ENCODE data around the gene COL19A1. TPM values are rescaled to one million over a fixed set of nuclear protein-coding genes. Genes with fewer than 3 reads are reported as not detected.

Gene COL19A1
- total RNA-seq, 1 donor from 2014 or later = 0.14 TPM

GRCh38 chr6:70163795-70164194 is 297.4 kb downstream of the COL19A1 start:
- intact Hi-C loops (cut with micrococcal nuclease) = no loop called here

DNA sequence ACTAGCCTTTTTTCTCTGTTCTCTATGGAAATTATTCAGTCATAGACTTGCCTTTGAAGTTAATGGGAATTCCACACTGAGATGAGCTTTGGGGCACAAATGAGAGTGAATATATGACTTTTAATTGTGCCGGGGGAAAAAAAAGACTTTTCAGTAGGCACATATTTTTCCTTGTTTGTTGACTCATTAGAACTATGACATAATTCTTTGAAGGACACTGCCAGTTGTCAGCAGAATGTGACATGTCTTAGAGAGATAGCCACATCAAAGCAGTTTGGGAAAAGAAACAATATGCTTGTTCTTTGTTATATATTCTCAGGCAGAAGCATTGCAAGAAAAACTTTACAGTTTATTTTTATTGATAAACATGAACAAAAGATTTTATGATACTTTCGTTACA is 298.2 kb downstream of the COL19A1 start:
- intact Hi-C loops (cut with micrococcal nuclease) = no loop called here

- intact Hi-C loops (cut with micrococcal nuclease) = no loop called here
These were observed 300.0 kb downstream of the COL19A1 start for GRCh38 chr6:70166088-70166958.

DNA sequence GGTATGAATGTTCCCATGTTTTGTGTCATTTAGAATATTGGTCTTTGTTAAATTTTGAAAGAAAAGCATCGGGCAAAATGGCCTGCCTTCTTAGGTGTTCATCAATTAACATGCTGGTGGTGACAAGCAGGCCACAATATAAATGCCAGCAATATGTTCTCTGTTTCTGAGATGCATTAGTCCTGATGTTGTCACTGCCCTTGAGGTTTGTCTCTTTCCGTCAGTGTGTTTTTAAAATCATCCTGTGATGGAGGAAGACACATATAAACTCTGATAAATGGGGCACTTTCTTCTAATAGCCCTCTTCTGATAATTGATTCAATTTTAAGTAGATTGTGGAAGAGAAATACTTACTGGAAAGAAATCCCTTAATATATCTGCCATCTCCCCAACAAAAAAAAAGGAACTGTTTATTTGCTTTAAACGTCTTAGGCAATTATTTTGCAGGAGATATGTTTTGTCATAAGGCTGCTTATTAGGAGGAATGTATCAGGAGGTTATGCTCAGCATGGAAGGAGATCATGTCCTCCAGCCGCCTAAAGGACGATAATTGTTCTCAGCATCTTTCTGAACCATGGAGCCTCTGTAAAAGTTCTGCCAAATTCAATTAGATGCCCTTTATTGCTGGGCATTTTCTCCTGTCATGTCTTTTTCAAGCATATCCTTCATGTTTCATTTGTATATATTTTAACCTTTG is 302.5 kb downstream of the COL19A1 start:
- intact Hi-C loops (cut with micrococcal nuclease) = no loop called here

GRCh38 chr6:70171236-70171635 is 304.9 kb downstream of the COL19A1 start:
- intact Hi-C loops (cut with micrococcal nuclease) = no loop called here

DNA sequence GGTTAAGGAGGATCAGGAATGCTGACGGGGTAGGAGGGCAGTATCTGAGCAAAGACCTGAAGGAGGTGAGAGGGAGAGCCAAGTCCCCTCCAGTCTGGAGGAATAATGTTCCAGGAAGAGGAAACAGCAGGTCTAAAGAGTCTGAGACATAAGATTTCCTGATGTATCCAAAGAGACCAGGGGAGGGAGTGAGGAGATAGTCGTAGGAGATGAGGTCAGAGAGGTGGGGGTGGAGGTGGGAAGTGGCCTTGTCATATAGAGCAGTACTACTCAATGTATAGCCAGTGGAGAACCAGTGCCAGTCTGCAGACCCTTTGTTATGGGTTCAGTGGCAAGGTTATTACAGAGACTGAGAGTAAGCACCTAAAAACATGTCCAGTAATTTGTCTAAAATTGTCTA is 305.9 kb downstream of the COL19A1 start:
- intact Hi-C loops (cut with micrococcal nuclease) = no loop called here

- intact Hi-C loops (cut with micrococcal nuclease) = no loop called here
These were observed 309.4 kb downstream of the COL19A1 start for GRCh38 chr6:70175770-70176169.

GRCh38 chr6:70176842-70177550 is 310.6 kb downstream of the COL19A1 start:
- intact Hi-C loops (cut with micrococcal nuclease) = no loop called here

GRCh38 chr6:70180183-70180900 is 314.0 kb downstream of the COL19A1 start:
- intact Hi-C loops (cut with micrococcal nuclease) = no loop called here

GRCh38 chr6:70180901-70181599 is 314.7 kb downstream of the COL19A1 start:
- intact Hi-C loops (cut with micrococcal nuclease) = no loop called here

GRCh38 chr6:70183538-70183937 is 317.2 kb downstream of the COL19A1 start:
- intact Hi-C loops (cut with micrococcal nuclease) = no loop called here

DNA sequence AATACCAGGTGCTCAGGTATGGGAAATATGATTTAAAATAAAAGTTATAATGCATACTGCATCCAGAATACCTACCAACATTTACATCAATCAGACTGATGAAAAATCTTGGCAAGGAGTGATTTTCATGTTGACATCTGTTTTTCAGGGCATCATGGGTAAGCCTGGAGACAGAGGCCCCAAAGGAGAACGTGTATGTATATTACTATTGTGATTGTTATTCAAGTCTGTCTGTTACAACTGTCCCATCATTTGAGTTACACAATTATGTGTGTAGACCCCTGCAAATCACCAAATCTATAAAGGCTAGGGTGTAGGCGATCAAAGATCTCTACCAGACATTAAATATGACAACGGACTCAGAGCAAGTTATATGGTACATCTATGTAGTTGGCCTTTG is 318.4 kb downstream of the COL19A1 start:
- intact Hi-C loops (cut with micrococcal nuclease) = no loop called here

DNA sequence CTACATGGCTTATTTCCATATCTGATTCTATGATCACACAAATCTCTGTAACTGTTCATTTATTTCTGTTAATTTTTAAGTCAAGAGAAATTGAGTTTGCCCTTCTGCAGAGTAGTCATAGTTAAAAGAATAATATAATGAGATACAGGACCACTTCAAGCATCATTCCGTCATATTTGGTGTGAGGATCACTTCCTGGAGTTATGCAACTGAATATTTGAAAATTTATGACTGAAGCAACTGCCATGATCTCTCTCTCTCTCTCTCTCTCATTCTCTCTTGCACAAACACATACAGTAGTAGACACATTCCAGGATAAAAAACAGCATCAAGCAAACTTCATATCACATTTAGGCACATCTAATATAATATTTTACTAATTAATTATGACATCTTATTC is 320.1 kb downstream of the COL19A1 start:
- intact Hi-C loops (cut with micrococcal nuclease) = no loop called here

- intact Hi-C loops (cut with micrococcal nuclease) = no loop called here
These were observed 321.8 kb downstream of the COL19A1 start for GRCh38 chr6:70188202-70188601.

DNA sequence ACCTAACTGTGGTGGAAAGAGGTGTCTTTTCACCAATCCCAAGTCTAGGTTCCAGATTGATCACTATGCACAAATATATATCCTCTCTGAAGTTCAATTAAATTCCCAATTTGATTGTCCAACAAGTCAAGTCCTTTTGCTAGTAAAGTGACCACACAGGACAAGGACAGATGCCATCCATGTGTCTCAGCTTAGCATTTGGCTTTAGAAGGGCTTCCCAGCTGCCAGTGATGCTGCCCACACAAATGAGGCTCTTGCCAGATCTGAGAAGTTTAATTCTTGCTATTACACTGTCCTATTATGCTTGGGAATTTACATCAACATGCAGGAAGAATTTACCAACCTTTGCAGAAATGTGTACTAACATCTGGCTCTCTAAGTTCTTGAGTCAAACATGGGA is 328.1 kb downstream of the COL19A1 start:
- intact Hi-C loops (cut with micrococcal nuclease) = no loop called here

DNA sequence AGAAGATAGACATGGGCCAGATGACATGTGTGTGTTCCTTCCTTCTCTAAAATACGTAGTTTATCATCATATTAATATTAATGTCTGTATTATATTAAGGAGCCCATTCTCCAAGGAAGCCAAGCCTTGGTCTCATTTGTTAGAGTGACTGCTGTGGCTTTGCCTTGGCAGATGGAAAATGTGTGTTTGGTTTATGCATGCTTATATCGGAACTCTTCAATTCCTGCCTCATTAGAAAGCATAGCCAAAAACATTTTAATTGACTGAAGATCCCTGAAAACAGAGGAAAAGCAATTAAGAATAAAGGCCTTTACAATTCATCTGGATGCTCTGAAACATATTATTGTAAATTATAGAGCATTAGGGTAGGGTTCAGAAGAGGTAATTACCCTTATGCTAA is 330.2 kb downstream of the COL19A1 start:
- intact Hi-C loops (cut with micrococcal nuclease) = no loop called here

- intact Hi-C loops (cut with micrococcal nuclease) = no loop called here
These were observed 332.4 kb downstream of the COL19A1 start for GRCh38 chr6:70198785-70199184.

DNA sequence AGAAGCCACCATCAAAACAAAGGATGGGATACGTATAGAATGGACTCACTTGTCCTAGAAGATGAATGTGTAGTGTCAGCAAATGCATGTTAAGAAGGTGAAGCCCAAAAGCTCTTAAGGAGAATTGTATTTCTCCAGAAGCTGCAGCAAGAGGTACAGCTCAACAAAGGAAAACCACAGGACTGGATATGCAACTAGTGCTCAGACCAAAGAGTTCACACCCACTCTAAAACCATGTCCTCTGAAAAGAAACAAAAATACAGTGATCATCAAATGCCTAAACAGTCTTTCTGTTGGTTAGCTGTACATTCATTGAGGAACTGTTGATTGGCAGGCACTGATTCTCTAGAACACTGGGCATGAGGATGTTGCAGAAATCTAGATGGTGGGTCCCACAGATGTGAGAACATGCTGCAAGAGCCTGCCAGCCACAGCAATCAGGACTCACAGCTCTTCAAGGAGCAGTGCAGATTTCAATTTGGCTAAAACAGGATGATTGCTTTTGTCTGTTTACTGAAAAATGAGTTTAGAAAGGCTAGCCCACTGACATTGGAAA is 342.0 kb downstream of the COL19A1 start:
- intact Hi-C loops (cut with micrococcal nuclease) = no loop called here

- intact Hi-C loops (cut with micrococcal nuclease) = no loop called here
These were observed 344.1 kb downstream of the COL19A1 start for GRCh38 chr6:70210462-70210861.

DNA sequence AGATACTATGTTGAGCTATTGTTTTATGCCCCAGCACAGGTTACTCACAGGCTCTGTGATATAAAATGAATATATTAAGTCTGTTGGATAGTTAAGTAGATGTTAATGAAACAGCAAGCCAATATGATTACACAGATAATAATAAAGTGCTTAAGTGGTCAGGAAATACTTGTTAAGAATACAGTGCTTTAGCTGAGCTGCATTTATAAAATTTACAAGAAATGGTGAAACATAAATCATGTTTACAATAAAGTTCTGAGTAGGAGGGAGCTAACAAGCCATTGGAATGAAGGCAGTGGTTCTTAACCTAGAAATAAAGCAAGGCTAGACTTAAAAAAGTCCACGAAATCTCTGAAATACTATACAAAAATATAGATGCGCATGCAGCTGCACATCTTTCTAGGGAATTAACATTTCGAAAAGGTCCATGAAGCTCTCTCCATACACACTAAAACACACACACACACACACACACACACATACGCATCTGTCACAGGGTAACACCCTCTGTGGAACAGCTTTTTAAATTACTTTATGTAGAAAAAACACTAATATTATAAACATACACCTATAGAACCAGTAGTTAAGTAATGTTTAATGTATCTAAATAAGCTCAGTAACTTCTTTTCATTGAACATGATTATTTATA is 349.2 kb downstream of the COL19A1 start:
- intact Hi-C loops (cut with micrococcal nuclease) = no loop called here

All from T-helper 2 cell treated with Interferon-gamma antibody and Interleukin-4, amounts not matched to agents 100 ng/mL and 5 ng/mL, for 36 hours (primary cell).